Transverse colon (tissue), 4 donors: Measurements from ENCODE around the gene KRTAP10-10. TPM values are rescaled to one million over a fixed set of nuclear protein-coding genes. Genes with fewer than 3 reads are reported as not detected.
"Not testable (repeated sequence)": the region's sequence is repeated elsewhere in the genome, so short reads cannot be mapped to it uniquely, and the experiment has no call there.

Experiments
- DNase-seq: peaks from one replicate; pipeline ENCODE4 v3.0.0-alpha.2; 2019
- H3K27ac ChIP-seq, 4 donors: fragments of 200-600 bp; sonication (generic); 2 replicates each; pipeline ENCODE4 v1.5.1; 2016 to 2018; ENCODE audit warnings: inconsistent platforms in 4 of 4
- H3K27me3 ChIP-seq: fragments of 200-600 bp; sonication (generic); 2 replicates; pipeline ENCODE4 v1.5.1; 2017; ENCODE audit warnings: inconsistent platforms
- H3K36me3 ChIP-seq, 4 donors: fragments of 200-600 bp; sonication (generic); 2 replicates each; pipeline ENCODE4 v1.5.1; 2017 to 2019; ENCODE audit warnings: inconsistent platforms in 4 of 4
- H3K4me1 ChIP-seq, 4 donors: fragments of 200-600 bp; sonication (generic); 2 replicates each; pipeline ENCODE4 v1.5.1; 2017 to 2020; ENCODE audit warnings: inconsistent platforms in 4 of 4
- H3K4me3 ChIP-seq, 4 donors: fragments of 200-600 bp; sonication (generic); 1 replicate in 1 of 4; 2 replicates in 3 of 4; pipeline versions ENCODE4 v1.5.1 to v1.6.1; 2017 to 2019; ENCODE audit warnings: inconsistent platforms in 4 of 4
- H3K9me3 ChIP-seq, 2 donors: fragments of 200-600 bp; sonication (generic); 2 replicates each; pipeline ENCODE4 v1.5.1; 2017 to 2019; ENCODE audit warnings: inconsistent platforms in 2 of 2
- CTCF ChIP-seq, 5 experiments: fragments of 200-600 bp in 3 of 5; fragments of 450-650 bp in 2 of 5; sonication (generic) in 3 of 5; IDR thresholded peaks; 1 replicate in 2 of 5; 2 replicates in 3 of 5; pipeline ENCODE4 v1.5.1; 2016 to 2017; ENCODE audit warnings: antibody characterized with exemption in 5 of 5, inconsistent platforms in 3 of 5, mild to moderate bottlenecking in 2 of 5, moderate library complexity in 1 of 5
- EP300 ChIP-seq: sonication (generic); formaldehyde crosslinking; IDR thresholded peaks from one replicate; pipeline ENCODE4 v1.6.1; 2017; ENCODE audit warnings: antibody characterized with exemption, low read depth
- POLR2A ChIP-seq: fragments of 450-650 bp; IDR thresholded peaks from one replicate; pipeline ENCODE4 v1.6.1; 2016; ENCODE audit warnings: antibody characterized with exemption, mild to moderate bottlenecking, moderate library complexity
- POLR2AphosphoS5 ChIP-seq, 3 donors: sonication (generic); formaldehyde crosslinking; IDR thresholded peaks; one replicate each; pipeline ENCODE4 v1.6.1; 2016; ENCODE audit warnings: antibody characterized with exemption in 3 of 3
- WGBS, 2 donors: methylation state at CpG; one replicate each; pipeline ENCODE4 v1.1.5; 2018; ENCODE audit warnings: low coverage in 1 of 2; 5-methylcytosine and 5-hydroxymethylcytosine counted together
- in situ Hi-C, 4 donors: fragments of 200-750 bp; cut with MboI; loops; one replicate each; pipeline versions ENCODE4 v1.15.0 to v1.15.1; 2017; ENCODE audit warnings: low sequenced_read_pairs in 3 of 4, low pct_ligation_motif_present in 1 of 4, low pct_unique_long_range_greater_than_20kb in 1 of 4
- intact Hi-C: fragments of 100-400 bp; cut with DNase I; formaldehyde crosslinking; loops from one replicate; pipeline ENCODE4 v1.15.1; 2023; ENCODE audit warnings: low total_unique reads
- total RNA-seq, 4 donors: library from RNA; depleted of rRNA; stranded (reverse); fragments of >200 nt; gene quantifications; one replicate each; pipeline ENCODE4 v1.1.0, GENCODE V29; 2016

The KRTAP10-10 gene
- total RNA-seq, 4 donors from 2014 or later, result not detected

DNA sequence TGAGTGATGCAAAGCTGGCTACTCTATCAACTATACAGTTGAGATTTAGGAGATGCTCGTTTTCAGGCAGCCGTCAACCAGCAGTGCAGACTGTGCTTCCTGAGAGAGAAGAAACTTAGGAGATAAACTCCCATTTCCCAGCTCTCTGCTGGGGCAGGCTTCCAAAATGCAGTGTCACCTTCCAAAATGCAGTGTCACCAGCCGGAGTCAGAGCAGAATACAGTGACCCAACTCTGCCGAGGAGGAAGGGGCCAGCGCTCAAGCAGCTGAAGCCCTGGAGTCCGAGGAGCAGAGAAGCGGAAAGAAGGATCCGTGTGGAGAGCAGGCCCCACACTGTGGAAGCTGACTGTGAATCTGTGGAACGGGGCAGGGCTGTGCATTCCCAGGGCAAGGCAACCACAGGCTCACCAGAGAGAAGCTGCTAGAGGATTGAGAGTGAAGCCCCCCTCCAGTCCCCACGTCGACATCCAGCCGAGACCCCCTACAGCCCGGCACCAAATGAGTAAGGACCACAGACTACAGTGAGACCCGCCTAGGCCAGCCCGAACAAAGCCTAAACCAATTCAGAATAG, 45.5 kb downstream of the KRTAP10-10 start:
- intact Hi-C loops, result no loop called here
- no peaks in the 10 kb centered on the region for H3K36me3 ChIP-seq
- no peaks in the 10 kb centered on the region for H3K9me3 ChIP-seq
- H3K4me3 ChIP-seq, result no peak overlapping the region
- WGBS, 2 donors, result 82% methylated on average over 15 of the region's 15 CpGs; no CpG with 5 or more reads in 1 of the 2 donors
- no peak for DNase-seq
- no peak overlapping the region for H3K27ac ChIP-seq
- in situ Hi-C loops, result loop anchor here in 2 of 4 donors (25.0 kb wide), 1 partner anchor 95 kb away; the partner anchor contains the start of genes KRTAP10-5 (in 2 of the 2) and KRTAP10-6 (in 2 of the 2)
- peaks cover 13% of the 10 kb centered on the region for H3K27me3 ChIP-seq
- no peak for TF ChIP-seq POLR2A
- TF ChIP-seq POLR2AphosphoS5 (IDR thresholded peaks at IDR 0.05), result no peak
- TF ChIP-seq CTCF (IDR thresholded peaks at IDR 0.05), result no peak
- TF ChIP-seq EP300, result no peak
- no peaks in the 10 kb centered on the region for H3K4me1 ChIP-seq

DNA sequence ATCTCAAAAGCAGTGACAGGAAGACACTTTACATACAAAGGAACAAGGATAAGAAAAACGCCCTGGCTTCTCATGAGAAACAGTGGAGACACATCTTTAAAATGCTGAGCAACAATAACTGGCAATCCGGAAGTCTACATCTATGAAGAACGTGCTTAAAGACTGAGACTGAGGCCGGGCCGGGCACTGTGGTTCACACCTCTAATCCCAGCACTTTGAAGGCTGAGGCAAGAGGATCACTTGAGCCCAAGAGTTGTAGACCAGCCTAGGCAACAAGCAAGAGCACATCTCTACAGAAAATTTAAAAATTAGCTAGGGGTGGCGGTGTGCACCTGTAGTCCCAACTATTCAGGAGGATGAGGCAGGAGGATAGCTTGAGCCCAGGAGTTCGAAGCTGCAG, 46.9 kb downstream of the KRTAP10-10 start:
- Histone ChIP-seq H3K4me1 (no peaks in the 10 kb centered on the region), H3K27me3 (peaks cover 18% of the 10 kb centered on the region), H3K9me3 (no peaks in the 10 kb centered on the region), H3K36me3 (no peaks in the 10 kb centered on the region), H3K4me3 (no peak overlapping the region), H3K27ac (no peak overlapping the region)
- TF ChIP-seq EP300, result no peak
- no peak for TF ChIP-seq POLR2A
- intact Hi-C loops, result no loop called here
- in situ Hi-C loops, result loop anchor here in 2 of 4 donors (25.0 kb wide), 1 partner anchor 97 kb away; the partner anchor contains the start of genes KRTAP10-5 (in 2 of the 2) and KRTAP10-6 (in 2 of the 2)
- 67 to 77% methylated on average over 4 to 7 of the region's 7 CpGs for WGBS, 2 donors
- DNase-seq, result no peak

DNA sequence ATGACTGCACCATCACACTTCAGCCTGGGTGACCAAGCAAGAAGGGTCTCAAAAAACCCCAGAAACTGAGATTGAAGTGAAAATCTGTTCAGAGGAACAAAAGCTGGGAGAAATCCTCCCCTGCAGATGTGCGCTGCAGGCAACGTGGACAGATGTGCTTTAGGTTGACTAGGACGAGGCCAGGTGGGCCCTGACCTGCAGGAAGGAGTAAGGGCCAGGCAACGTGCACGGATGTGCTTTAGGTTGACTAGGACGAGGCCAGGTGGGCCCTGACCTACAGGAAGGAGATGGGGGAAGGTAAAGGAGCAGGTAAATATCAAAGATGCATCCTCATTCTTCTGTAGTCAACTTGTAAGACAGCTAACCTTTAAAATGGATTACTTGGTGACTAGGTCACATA, 47.3 kb downstream of the KRTAP10-10 start:
- Histone ChIP-seq H3K4me3 (no peak overlapping the region), H3K4me1 (no peaks in the 10 kb centered on the region), H3K27ac (no peak overlapping the region), H3K36me3 (no peaks in the 10 kb centered on the region), H3K9me3 (no peaks in the 10 kb centered on the region), H3K27me3 (peaks cover 18% of the 10 kb centered on the region)
- in situ Hi-C loops, result loop anchor here in 2 of 4 donors (25.0 kb wide), 1 partner anchor 97 kb away; the partner anchor contains the start of genes KRTAP10-5 (in 2 of the 2) and KRTAP10-6 (in 2 of the 2)
- TF ChIP-seq EP300, result no peak
- TF ChIP-seq POLR2AphosphoS5 (IDR thresholded peaks at IDR 0.05), result no peak
- TF ChIP-seq CTCF (IDR thresholded peaks at IDR 0.05), result no peak
- no peak for TF ChIP-seq POLR2A
- 40 to 72% methylated on average over 6 of the region's 6 CpGs for WGBS, 2 donors
- DNase-seq, result no peak
- intact Hi-C loops, result no loop called here

GRCh38 chr21:44685050-44685449, 47.9 kb downstream of the KRTAP10-10 start:
- DNase-seq, H3K4me3 ChIP-seq, H3K9me3 ChIP-seq, H3K27ac ChIP-seq, H3K36me3 ChIP-seq, intact Hi-C loops, H3K4me1 ChIP-seq: not testable (repeated sequence)
- 95% methylated on average over 6 of the region's 6 CpGs; no CpG with 5 or more reads in 1 of the 2 donors for WGBS, 2 donors
- in situ Hi-C loops, result loop anchor here in 2 of 4 donors (25.0 kb wide), 1 partner anchor 98 kb away; the partner anchor contains the start of genes KRTAP10-5 (in 2 of the 2) and KRTAP10-6 (in 2 of the 2)
- peaks cover 23% of the 10 kb centered on the region for H3K27me3 ChIP-seq

DNA sequence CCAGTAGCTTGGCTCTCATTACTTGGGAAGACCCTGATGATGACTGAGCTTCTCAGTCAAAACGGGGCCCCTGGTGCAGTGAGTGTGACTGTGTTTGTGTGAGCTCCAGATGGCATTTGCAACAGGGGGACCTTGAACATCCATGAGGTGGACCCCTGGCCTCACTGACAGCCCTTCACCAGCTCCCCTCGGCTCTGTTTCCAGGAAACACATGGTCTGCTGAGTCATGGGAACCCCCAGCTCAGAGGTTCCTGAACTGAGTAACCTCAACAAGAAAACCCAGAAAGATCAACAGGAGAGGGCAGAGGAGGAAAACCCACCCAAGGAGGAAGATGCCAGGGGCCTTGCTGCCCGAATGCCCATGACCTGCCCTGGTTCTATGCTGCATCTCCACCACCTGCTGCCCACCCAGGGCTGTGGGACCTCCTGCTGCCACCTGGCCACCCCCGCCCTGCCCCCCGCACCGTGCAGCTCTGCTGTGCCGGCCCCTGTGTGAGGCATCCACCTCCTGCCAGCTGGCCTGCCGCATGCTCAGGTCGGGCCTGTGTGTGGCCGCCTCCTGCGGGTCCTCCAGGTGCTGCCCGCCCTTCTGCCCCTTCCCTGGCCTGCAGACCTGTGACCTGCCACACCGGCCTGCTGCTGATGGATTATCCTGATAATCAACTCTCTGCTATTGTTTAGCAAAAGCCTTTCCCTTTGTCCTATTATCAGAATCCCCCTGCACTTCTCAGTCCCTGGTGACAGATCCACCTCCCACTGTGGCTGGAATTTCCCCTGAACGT, 49.0 kb downstream of the KRTAP10-10 start:
- Histone ChIP-seq H3K9me3 (no peaks in the 10 kb centered on the region), H3K4me1 (no peaks in the 10 kb centered on the region), H3K27ac (no peak overlapping the region), H3K36me3 (no peaks in the 10 kb centered on the region), H3K27me3 (peaks cover 23% of the 10 kb centered on the region), H3K4me3 (no peak overlapping the region)
- TF ChIP-seq CTCF (IDR thresholded peaks at IDR 0.05) (no peak), EP300 (no peak), POLR2A (no peak), POLR2AphosphoS5 (IDR thresholded peaks at IDR 0.05) (no peak)
- DNase-seq, result no peak
- intact Hi-C loops, result no loop called here
- WGBS, 2 donors, result 64% methylated on average over 12 of the region's 14 CpGs; no CpG with 5 or more reads in 1 of the 2 donors
- in situ Hi-C loops, result loop anchor here in 2 of 4 donors (25.0 kb wide), 1 partner anchor 99 kb away; the partner anchor contains the start of genes KRTAP10-5 (in 2 of the 2) and KRTAP10-6 (in 2 of the 2)
